Measurements from ENCODE around the gene WRNIP1. TPM values are rescaled to one million over a fixed set of nuclear protein-coding genes. Genes with fewer than 3 reads are reported as not detected.

Gene WRNIP1
- total and polyA plus RNA-seq, 2 of the 8 experiments (the other 6 are each of a cell fraction or from before 2014, with no cell fraction given), result 38.2 to 39.2 TPM

DNA sequence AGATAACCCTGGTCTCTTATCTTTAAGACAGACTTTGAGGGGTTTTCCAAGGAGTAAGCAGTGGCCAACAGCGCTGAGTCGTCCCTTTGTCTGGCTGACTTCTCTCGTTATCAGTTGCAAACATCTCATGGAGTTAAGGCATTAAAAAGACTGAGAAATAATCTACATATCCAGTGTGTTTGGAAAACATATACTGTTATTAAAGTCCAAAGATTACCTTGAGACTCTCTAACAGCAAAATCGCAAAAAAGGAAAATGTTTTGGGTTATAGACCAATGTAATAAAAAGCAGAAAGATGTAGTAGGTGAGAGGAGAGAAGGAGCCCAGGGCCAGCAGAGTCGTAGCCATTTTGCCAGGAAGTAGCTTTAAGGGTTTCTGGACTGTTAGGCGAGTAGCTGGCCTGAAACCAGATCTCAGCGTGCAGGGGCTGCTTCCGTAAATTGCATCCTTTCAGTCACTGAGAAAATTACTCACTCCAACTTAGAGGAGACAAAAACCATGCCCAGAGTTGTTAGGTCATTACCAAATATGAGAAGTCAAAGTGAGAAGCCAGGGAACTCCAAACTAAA is 39.1 kb upstream of the WRNIP1 start:
- Histone ChIP-seq H2BK12ac (ENCODE audit: low read depth, low read length) (no peak overlapping the region), H2BK120ac (replicated peaks; ENCODE audit: low read depth, low read length) (no peak overlapping the region), H3K36me3 (ENCODE audit: control insufficient read depth in 2 of 4, insufficient read depth in 4 of 4, low read length in 3 of 4) (no peaks in the 10 kb centered on the region), H4K91ac (replicated peaks; ENCODE audit: insufficient read length, low read length) (no peak overlapping the region), H3K4me3 (ENCODE audit: extremely low read depth in 1 of 4, insufficient read depth in 2 of 4, low read depth in 3 of 4, low read length in 4 of 4) (no peak overlapping the region), H3K27me3 (replicated peaks in 1 of 4; ENCODE audit: control insufficient read depth in 3 of 4, extremely low read depth in 1 of 4, insufficient read depth in 3 of 4, low read length in 3 of 4) (no peaks in the 10 kb centered on the region; a peak in 1 of 7 replicates), H3K27ac (ENCODE audit: low read depth, low read length) (no peak overlapping the region), H3K9ac (replicated peaks in 1 of 4; ENCODE audit: extremely low read depth in 1 of 4, low read depth in 3 of 4, low read length in 3 of 4) (no peak overlapping the region), H3K56ac (replicated peaks; ENCODE audit: insufficient read length, low read depth, low read length) (no peak overlapping the region), H2BK5ac (ENCODE audit: low read depth, low read length) (no peak overlapping the region; the same call in 1 of the 2 replicates), H3K4ac (replicated peaks; ENCODE audit: insufficient read length, low read depth, low read length) (no peak overlapping the region), H4K8ac (ENCODE audit: extremely low read depth, insufficient read depth, low read length) (no peak overlapping the region), H2AFZ (ENCODE audit: low read length) (peak overlapping the region; percentile 60; the same call in 1 of the 2 replicates), H3K79me1 (ENCODE audit: low read depth, low read length) (no peaks in the 10 kb centered on the region), H3K14ac (ENCODE audit: insufficient read length) (no peak overlapping the region), H2BK15ac (ENCODE audit: low read length) (no peak overlapping the region), H4K5ac (ENCODE audit: insufficient read length, low read depth, low read length) (no peak overlapping the region), H3K9me3 (ENCODE audit: insufficient read depth in 2 of 2, low read depth in 1 of 2, low read length in 1 of 2) (peaks cover 0 to 2% of the 10 kb centered on the region in 2 experiments; a peak in 1 of 4 replicates), H2BK20ac (ENCODE audit: low read length) (no peak overlapping the region), H3K4me2 (ENCODE audit: insufficient read depth in 1 of 2, low read depth in 2 of 2, low read length in 2 of 2) (no peak overlapping the region), H3K4me1 (replicated peaks in 1 of 4; ENCODE audit: control insufficient read depth in 3 of 4, insufficient read depth in 4 of 4, low read length in 3 of 4) (no peaks in the 10 kb centered on the region; a peak in 2 of 7 replicates), H3K79me2 (ENCODE audit: control insufficient read depth in 1 of 2, insufficient read depth in 2 of 2, low read length in 2 of 2) (no peaks in the 10 kb centered on the region), H3K23me2 (ENCODE audit: low read depth, low read length) (no peaks in the 10 kb centered on the region; the same call in 1 of the 2 replicates), H4K20me1 (replicated peaks in 1 of 2; ENCODE audit: control insufficient read depth in 1 of 2, insufficient read depth in 2 of 2, low read length in 2 of 2) (no peaks in the 10 kb centered on the region), H3K23ac (ENCODE audit: insufficient read length) (no peak overlapping the region), H3K18ac (ENCODE audit: extremely low read depth, low read length) (no peak overlapping the region), H2AK5ac (ENCODE audit: low read depth, low read length) (no peak overlapping the region)
- POLR2A ChIA-PET (ENCODE audit: partially characterized antibody), result no interaction called here
- no peak for FAIRE-seq
- WGBS, 2 experiments (ENCODE audit: extremely low coverage in 1 of 2, insufficient coverage in 1 of 2, insufficient read length in 1 of 2, insufficient replicate concordance in 2 of 2, low coverage in 1 of 2, low lambda C conversion rate in 2 of 2, missing lambda C conversion rate in 1 of 2), result 86% methylated on average over 8 of the region's 8 CpGs; no CpG with 5 or more reads in 1 of the 2 experiments
- TF ChIP-seq HDAC2 (IDR thresholded peaks at IDR 0.05; ENCODE audit: borderline replicate concordance in 1 of 2, low read depth in 2 of 2, low read length in 2 of 2) (no peak), NRF1 (IDR thresholded peaks at IDR 0.05; ENCODE audit: low read depth, low read length) (no peak), EP300 (IDR thresholded peaks at IDR 0.05; ENCODE audit: borderline replicate concordance in 1 of 2, low read depth in 2 of 2, low read length in 2 of 2) (no peak), PHF8 (conservative IDR thresholded peaks at IDR 0.05; ENCODE audit: low read depth, low read length) (no peak), YY1 (IDR thresholded peaks at IDR 0.05; ENCODE audit: low read depth, low read length) (no peak), RFX5 (IDR thresholded peaks at IDR 0.05; ENCODE audit: borderline replicate concordance, low read depth, low read length) (no peak)
- TF ChIP-seq, protein P1, sequence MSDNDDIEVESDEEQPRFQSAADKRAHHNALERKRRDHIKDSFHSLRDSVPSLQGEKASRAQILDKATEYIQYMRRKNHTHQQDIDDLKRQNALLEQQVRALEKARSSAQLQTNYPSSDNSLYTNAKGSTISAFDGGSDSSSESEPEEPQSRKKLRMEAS (IDR thresholded peaks at IDR 0.05), result no peak
- CTCF ChIA-PET (ENCODE audit: partially characterized antibody), result interaction anchor here (0.8 to 3.2 kb wide), 10 partner anchors 11 to 57 kb away, joined by 3 to 13 read pairs (median 4); partner anchors contain the start of gene MYLK4
- DNase-seq (ENCODE audit: low read depth in 1 of 2, low spot score in 2 of 2), result no peak

Measured in H1 (cell line).